ENCODE data around the gene LEUTX. TPM values are rescaled to one million over a fixed set of nuclear protein-coding genes. Genes with fewer than 3 reads are reported as not detected.

LEUTX gene
- total RNA-seq, 1 donor from 2014 or later = not detected

DNA sequence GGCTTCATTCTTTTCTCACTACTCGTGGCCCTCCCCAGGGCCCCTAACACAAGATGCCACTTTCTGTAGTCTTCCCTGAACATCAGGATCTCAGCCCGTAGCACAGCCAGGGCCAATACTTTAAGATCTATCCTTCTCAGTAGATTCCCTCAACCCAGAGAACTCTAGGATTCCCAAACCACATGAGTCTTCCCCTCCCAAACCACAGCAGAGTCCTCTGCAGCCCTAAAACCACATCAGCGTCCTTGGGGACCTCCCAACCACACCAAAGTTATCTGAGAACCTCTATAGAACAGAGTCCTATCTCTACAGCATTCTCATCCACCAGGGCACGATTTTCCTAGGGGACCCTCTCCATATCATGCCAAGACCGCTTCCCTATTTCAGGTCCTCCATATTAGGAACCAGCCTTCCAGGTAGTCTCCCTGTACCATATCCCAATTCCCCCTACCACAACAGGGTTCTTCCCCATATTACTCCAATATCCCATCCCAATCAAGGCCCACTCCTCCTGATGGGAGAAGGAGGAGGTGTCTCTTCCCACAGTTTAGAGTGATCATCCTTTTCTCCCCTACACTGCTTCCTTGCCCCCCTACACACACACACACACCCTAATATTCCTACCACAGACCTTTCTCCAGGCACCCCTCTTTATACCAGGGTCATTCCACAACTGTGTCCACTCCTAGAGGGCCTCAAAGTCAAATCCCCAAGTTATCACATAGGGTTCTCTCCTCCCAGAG lies 53.9 kb downstream of the LEUTX start:
- Histone ChIP-seq H3K27ac (peak overlapping the region; percentile 90), H3K4me1 (peaks cover 28% of the 10 kb centered on the region), H3K36me3 (peaks cover 0 to 55% of the 10 kb centered on the region in 2 donors), H3K27me3 (no peaks in the 10 kb centered on the region), H3K9me3 (no peaks in the 10 kb centered on the region), H3K4me3 (peak overlapping the region; percentile 92 to 95)
- intact Hi-C loops (cut with DNase I) = no loop called here
- no peak for DNase-seq (ENCODE audit: extremely low spot score in 2 of 2)
- no peak for TF ChIP-seq POLR2AphosphoS5 (IDR thresholded peaks at IDR 0.05; ENCODE audit: insufficient read depth in 1 of 2, low read depth in 1 of 2)
- TF ChIP-seq, protein P1, sequence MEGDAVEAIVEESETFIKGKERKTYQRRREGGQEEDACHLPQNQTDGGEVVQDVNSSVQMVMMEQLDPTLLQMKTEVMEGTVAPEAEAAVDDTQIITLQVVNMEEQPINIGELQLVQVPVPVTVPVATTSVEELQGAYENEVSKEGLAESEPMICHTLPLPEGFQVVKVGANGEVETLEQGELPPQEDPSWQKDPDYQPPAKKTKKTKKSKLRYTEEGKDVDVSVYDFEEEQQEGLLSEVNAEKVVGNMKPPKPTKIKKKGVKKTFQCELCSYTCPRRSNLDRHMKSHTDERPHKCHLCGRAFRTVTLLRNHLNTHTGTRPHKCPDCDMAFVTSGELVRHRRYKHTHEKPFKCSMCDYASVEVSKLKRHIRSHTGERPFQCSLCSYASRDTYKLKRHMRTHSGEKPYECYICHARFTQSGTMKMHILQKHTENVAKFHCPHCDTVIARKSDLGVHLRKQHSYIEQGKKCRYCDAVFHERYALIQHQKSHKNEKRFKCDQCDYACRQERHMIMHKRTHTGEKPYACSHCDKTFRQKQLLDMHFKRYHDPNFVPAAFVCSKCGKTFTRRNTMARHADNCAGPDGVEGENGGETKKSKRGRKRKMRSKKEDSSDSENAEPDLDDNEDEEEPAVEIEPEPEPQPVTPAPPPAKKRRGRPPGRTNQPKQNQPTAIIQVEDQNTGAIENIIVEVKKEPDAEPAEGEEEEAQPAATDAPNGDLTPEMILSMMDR (IDR thresholded peaks at IDR 0.05) = no peak
- TF ChIP-seq POLR2A (IDR thresholded peaks at IDR 0.05) = no peak

DNA sequence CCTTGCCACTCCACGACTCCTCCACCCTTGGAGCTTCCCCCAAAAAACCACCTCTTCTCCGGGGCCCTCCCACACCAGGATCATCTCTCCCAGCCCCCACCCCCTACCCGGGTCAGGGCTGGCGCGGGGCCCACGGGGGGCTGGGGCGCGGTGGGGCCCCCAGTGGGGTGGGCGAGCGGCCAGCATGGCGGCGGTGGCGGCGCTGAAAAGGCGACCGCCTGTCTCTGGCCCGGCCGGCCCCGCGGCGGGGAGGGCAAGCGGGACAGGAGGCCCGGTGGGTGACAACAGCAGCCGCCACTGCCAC lies 54.5 kb downstream of the LEUTX start:
- peak overlapping the region; percentile 90 for H3K27ac ChIP-seq
- H3K4me1 ChIP-seq = peaks cover 28% of the 10 kb centered on the region
- no peaks in the 10 kb centered on the region for H3K9me3 ChIP-seq
- peaks cover 0 to 55% of the 10 kb centered on the region in 2 donors for H3K36me3 ChIP-seq
- no peaks in the 10 kb centered on the region for H3K27me3 ChIP-seq
- intact Hi-C loops (cut with DNase I) = no loop called here
- TF ChIP-seq, protein P1 (IDR thresholded peaks at IDR 0.05) = no peak
- TF ChIP-seq POLR2A (IDR thresholded peaks at IDR 0.05) (no peak), POLR2AphosphoS5 (IDR thresholded peaks at IDR 0.05; ENCODE audit: insufficient read depth in 1 of 2, low read depth in 1 of 2) (no peak)
- peak overlapping the region; percentile 92 to 95 for H3K4me3 ChIP-seq
- DNase-seq (ENCODE audit: extremely low spot score in 2 of 2) = no peak

DNA sequence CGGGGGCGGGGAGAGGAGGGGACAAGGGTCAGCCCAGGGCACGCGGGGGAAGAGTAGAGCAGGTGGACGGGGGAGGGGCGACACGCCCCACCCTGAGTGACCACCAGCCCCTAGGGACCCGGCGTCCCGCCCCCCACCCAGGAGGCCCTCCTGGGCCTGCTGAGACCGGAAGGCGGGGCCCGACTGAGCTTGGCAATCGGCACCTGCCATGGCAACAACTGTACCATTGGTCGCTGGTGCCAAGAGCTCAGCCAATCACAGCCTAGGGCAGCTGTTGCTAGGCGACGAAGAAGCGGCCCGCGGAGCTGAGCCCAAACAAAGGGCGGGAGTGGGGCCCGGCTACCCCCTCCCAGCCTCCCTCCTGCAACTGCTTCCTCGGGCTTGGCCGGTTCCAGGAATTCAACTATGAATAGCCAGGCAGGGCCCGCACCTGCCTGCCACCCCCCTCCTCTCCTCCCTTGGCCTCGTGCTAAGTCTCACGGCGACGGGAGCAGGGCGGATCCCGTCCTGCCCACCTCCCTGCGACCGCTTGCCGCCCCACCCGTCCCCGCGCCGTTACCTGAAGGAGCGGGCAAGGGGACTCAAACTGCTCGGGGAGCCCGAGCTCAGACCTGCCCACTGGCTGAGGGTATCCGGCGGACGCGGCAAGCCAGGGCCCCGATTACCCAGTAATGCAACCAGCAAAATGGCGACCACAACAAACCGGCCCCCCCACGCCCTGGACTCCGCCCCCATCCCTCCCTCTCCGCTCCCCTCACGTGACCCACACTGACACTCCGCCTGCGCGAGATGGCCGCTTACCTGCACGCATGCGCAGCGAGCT lies 55.0 kb downstream of the LEUTX start, which contains the start of gene DYRK1B:
DYRK1B (minus strand) TSS at position 699 of the 823 bp plus-strand sequence. CDS start 2,295 bp downstream, outside the sequence.
- Histone ChIP-seq H3K4me1 (peaks cover 28% of the 10 kb centered on the region), H3K27ac (peak within 1 kb of the TSS; percentile 90), H3K4me3 (peak within 1 kb of the TSS; percentile 92 to 95), H3K27me3 (no peaks in the 10 kb centered on the region), H3K36me3 (peaks cover 0 to 57% of the 10 kb centered on the region in 2 donors), H3K9me3 (no peaks in the 10 kb centered on the region)
- intact Hi-C loops (cut with DNase I) = no loop called here
- peak in 1 of 2 donors; percentile 98 for DNase-seq (ENCODE audit: extremely low spot score in 2 of 2)
- TF ChIP-seq POLR2A (IDR thresholded peaks at IDR 0.05) (no peak), POLR2AphosphoS5 (IDR thresholded peaks at IDR 0.05; ENCODE audit: insufficient read depth in 1 of 2, low read depth in 1 of 2) (peak; percentile 84 to 93)
- TF ChIP-seq, protein P1 (IDR thresholded peaks at IDR 0.05) = peak in 1 of 3 experiments; percentile 25

DNA sequence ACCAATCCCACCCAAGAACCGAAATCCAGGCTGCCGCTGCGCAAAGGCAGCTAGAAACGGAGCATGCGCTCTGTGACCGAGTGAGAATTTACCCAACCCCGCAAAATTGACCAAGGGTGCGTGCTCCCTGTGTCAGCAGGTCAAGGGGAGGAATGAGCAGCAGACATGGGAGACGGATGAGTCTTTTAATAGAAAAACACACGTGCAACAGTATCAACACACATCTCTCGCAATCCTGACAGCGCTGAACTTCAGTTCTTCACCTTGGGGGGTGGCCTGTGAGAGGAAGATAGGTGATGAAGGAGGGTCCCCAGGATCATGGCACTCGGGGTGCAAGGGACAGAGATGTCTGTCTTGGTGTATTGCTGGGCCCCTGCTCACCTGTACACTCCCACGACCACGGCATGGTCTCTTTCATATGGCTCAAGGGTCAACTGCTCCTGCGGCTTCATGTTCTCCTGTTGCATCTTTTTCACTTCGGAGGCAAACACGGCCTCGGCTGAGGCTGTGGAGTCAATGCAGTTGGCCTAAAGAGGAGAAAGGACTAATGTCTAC lies 55.7 kb downstream of the LEUTX start:
- H3K4me3 ChIP-seq = peak overlapping the region; percentile 92 to 95
- H3K36me3 ChIP-seq = peaks cover 0 to 61% of the 10 kb centered on the region in 2 donors

More for the DNA sequence above, 55.7 kb downstream of the LEUTX start:
- no peak for TF ChIP-seq POLR2AphosphoS5 (IDR thresholded peaks at IDR 0.05; ENCODE audit: insufficient read depth in 1 of 2, low read depth in 1 of 2)
- TF ChIP-seq POLR2A (IDR thresholded peaks at IDR 0.05) = no peak
- TF ChIP-seq, protein P1 (IDR thresholded peaks at IDR 0.05) = no peak
- H3K9me3 ChIP-seq = no peaks in the 10 kb centered on the region
- peaks cover 28% of the 10 kb centered on the region for H3K4me1 ChIP-seq
- intact Hi-C loops (cut with DNase I) = no loop called here
- no peak for DNase-seq (ENCODE audit: extremely low spot score in 2 of 2)
- peak overlapping the region; percentile 90 for H3K27ac ChIP-seq
- no peaks in the 10 kb centered on the region for H3K27me3 ChIP-seq

Small RNA genes within 50 kb of the gene (microRNA-seq; reads per million reads assigned to microRNA genes)
- not detected for gene MIR6719 (ENCODE audit: borderline number of aligned reads, borderline replicate concordance)

Small RNA genes within 50 kb of the gene (small RNA-seq; reads per million reads assigned to genes)
- not detected for gene MIR6719

Other genes with a start within 250 kb of the LEUTX start
- 3.7 TPM for gene EID2B, start 246.0 kb upstream of the LEUTX start, total RNA-seq
- gene EID2, start 238.7 kb upstream of the LEUTX start, total RNA-seq = 13.5 TPM
- gene LGALS13, start 176.3 kb upstream of the LEUTX start, total RNA-seq = not detected
- not detected for gene LGALS16, start 122.9 kb upstream of the LEUTX start, total RNA-seq
- not detected for gene LGALS14, start 74.4 kb upstream of the LEUTX start, total RNA-seq
- not detected for gene CLC, start 40.8 kb upstream of the LEUTX start, total RNA-seq
- 5.6 TPM for gene DYRK1B, start 55.3 kb downstream of the LEUTX start, total RNA-seq
- gene FBL, start 67.5 kb downstream of the LEUTX start, total RNA-seq = 180 TPM
- 31.7 TPM for gene FCGBP, start 155.8 kb downstream of the LEUTX start, total RNA-seq
- gene PSMC4, start 192.3 kb downstream of the LEUTX start, total RNA-seq = 74.9 TPM
- 5.2 TPM for gene ZNF546, start 218.2 kb downstream of the LEUTX start, total RNA-seq